GM10266 (cell line): Measurements from ENCODE around the gene KRT80.

Source experiments
- DNase-seq: peaks from one replicate; pipeline ENCODE4 v3.0.0; 2012; ENCODE audit errors: extremely low spot score
- CTCF ChIP-seq: IDR thresholded peaks from 2 replicates; pipeline ENCODE4 v1.5.1; 2012; ENCODE audit warnings: mild to moderate bottlenecking, low read depth; ENCODE audit not compliant: control insufficient read depth, insufficient read depth; ENCODE audit errors: missing control alignments

The KRT80 gene

GRCh38 chr12:52235822-52236361, 44.1 kb upstream of the KRT80 start:
- no peak for DNase-seq
- TF ChIP-seq CTCF: no peak

- DNase-seq: peak; percentile 15
- TF ChIP-seq CTCF: no peak
These were observed 43.4 kb upstream of the KRT80 start for GRCh38 chr12:52235001-52235764.

- DNase-seq: peak; percentile 16
- TF ChIP-seq CTCF: no peak
These were observed 42.5 kb upstream of the KRT80 start for GRCh38 chr12:52234223-52234810.

GRCh38 chr12:52233462-52234207, 41.8 kb upstream of the KRT80 start:
- no peak for DNase-seq
- no peak for TF ChIP-seq CTCF

- no peak for TF ChIP-seq CTCF
- DNase-seq: no peak
These were observed 41.1 kb upstream of the KRT80 start, which contains the start of gene KRT7 for GRCh38 chr12:52232674-52233461. KRT7 (plus strand) TSS chr12:52233243; CDS start chr12:52233297, 54 bp downstream.

DNA sequence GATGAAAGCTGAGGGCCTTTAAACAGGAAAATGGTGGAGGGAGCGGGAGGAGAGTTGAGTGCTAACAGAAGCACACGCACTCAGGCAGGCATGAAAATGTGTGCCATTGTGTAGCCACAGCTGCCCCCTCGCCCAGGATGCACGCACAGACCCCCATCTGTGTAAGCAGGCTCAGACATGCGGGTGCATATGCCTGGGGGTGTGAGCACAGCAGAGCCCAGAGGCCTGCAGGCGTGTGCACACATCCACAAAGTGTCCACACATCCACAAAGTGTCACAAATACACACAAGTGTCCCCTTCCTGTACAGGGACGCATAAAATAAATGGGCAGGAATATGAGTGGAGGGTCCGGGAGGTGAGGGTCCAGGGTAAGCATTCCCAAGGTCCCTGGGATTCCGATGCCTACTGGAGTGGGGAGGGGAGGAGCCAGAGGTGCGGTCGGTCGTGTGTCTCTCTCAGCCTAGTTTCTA, 40.4 kb upstream of the KRT80 start:
- no peak for DNase-seq
- no peak for TF ChIP-seq CTCF
